Memory B cell (primary cell): ENCODE measurements around the gene UBE2S.
A peak's percentile ranks its signal among the peaks of the same experiment; 100 is the strongest.

Source experiments
- ATAC-seq: fragments of 150-1000 bp; cut with Tn5 transposase; 2 replicates; pipeline ENCODE4 v1.10.0; 2021; ENCODE audit warnings: low read depth, mild to moderate bottlenecking, moderate library complexity
- DNase-seq, 2 donors: peaks; one replicate each; pipeline ENCODE4 v3.0.0; 2022; ENCODE audit warnings: low spot score in 2 of 2
- H3K27ac Mint-ChIP-seq: one replicate; pipeline ENCODE4 v1.8.0; 2022; ENCODE audit warnings: mild to moderate bottlenecking, moderate library complexity, mixed read lengths
- H3K27me3 Mint-ChIP-seq: one replicate; pipeline ENCODE4 v1.8.0; 2022; ENCODE audit warnings: mixed read lengths
- H3K36me3 Mint-ChIP-seq: one replicate; pipeline ENCODE4 v1.8.0; 2022; ENCODE audit warnings: mild to moderate bottlenecking, mixed read lengths
- H3K4me1 Mint-ChIP-seq: one replicate; pipeline ENCODE4 v1.8.0; 2022; ENCODE audit warnings: mixed read lengths
- H3K4me3 Mint-ChIP-seq: one replicate; pipeline ENCODE4 v1.8.0; 2022; ENCODE audit warnings: mild to moderate bottlenecking, moderate library complexity, mixed read lengths
- H3K9me3 Mint-ChIP-seq: one replicate; pipeline ENCODE4 v1.8.0; 2022; ENCODE audit warnings: mixed read lengths

Gene UBE2S

DNA sequence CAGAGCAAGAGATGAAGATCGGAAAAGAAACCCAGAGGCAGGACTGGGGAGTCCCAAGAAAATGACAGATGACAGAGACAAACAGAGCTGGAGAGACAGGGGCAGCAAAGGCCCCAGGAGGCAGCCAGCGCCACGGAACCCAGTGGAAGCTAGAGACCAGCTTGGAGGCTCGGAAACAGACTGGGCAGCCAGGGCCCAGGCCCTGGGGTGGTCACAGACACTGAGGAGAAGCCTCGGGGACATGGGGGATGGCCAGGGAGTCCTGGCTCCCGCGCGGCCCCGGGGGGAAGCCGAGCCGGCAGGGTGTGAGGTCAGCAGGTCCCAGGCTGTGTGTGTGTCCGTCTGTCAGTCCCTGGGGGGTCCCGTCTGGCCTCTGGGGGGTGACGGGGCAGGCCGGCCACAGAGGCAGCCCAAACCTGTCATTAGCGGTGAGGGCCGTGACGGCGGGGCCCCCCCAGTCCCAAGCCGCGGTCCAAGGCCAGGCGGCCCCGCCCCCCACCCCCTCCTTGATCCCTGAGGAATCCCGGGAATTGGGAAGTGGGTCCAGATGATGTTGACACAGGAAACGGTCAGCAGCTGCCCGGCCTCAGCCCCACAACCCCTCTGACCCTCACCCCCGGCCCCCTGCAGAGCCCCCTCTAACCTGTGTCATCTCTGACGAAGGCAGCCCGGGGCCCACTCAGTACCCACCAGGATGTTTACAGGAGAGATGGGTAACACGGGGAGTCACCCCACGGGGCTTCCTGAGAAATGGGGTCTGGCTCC lies 33.4 kb downstream of the UBE2S start:
- peaks cover 36% of the 10 kb centered on the region for H3K27me3 Mint-ChIP-seq
- no peak overlapping the region for H3K27ac Mint-ChIP-seq

DNA sequence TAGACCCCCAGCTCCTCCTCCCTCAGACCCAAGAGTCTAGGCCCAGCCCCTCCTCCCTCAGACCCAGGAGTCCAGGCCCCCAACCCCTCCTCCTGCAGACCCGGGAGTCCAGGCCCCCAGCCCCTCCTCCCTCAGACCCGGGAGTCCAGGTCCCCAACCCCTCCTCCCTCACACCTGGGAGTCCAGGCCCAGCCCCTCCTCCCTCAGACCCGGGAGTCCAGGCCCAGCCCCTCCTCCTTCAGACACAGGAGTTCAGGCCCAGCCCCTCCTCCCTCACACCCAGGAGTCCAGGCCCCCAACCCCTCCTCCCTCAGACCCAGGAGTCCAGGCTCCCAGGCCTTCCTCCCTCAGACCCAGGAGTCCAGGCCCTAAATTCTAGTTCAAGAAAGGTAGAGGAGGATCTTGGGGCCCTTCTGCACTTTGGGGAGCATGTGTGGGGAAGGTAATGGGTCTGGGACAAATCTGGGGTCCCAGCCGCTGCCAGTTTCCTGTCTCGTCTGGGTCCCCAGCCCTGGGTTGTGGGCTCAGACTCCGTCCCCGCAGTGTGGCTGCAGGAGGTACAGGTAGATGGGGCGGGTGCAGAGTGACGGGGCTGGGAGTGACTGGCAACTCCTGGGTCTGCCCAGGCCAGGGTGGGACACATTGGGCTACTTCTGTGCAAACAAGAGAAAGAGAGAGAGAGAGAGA lies 34.1 kb downstream of the UBE2S start:
- Mint-ChIP-seq H3K36me3 (peaks cover 2% of the 10 kb centered on the region), H3K9me3 (no peaks in the 10 kb centered on the region), H3K4me1 (peaks cover 14% of the 10 kb centered on the region), H3K27ac (no peak overlapping the region), H3K27me3 (peaks cover 41% of the 10 kb centered on the region), H3K4me3 (no peak overlapping the region)
- ATAC-seq = no peak
- peak in 1 of 2 donors; percentile 15 for DNase-seq

More for the DNA sequence above, 33.4 kb downstream of the UBE2S start:
- H3K4me3 Mint-ChIP-seq = no peak overlapping the region
- H3K36me3 Mint-ChIP-seq = peaks cover 2% of the 10 kb centered on the region
- H3K9me3 Mint-ChIP-seq = no peaks in the 10 kb centered on the region
- peaks cover 14% of the 10 kb centered on the region for H3K4me1 Mint-ChIP-seq
- DNase-seq (peak in 1 of 2 donors; percentile 18), ATAC-seq (no peak)

DNA sequence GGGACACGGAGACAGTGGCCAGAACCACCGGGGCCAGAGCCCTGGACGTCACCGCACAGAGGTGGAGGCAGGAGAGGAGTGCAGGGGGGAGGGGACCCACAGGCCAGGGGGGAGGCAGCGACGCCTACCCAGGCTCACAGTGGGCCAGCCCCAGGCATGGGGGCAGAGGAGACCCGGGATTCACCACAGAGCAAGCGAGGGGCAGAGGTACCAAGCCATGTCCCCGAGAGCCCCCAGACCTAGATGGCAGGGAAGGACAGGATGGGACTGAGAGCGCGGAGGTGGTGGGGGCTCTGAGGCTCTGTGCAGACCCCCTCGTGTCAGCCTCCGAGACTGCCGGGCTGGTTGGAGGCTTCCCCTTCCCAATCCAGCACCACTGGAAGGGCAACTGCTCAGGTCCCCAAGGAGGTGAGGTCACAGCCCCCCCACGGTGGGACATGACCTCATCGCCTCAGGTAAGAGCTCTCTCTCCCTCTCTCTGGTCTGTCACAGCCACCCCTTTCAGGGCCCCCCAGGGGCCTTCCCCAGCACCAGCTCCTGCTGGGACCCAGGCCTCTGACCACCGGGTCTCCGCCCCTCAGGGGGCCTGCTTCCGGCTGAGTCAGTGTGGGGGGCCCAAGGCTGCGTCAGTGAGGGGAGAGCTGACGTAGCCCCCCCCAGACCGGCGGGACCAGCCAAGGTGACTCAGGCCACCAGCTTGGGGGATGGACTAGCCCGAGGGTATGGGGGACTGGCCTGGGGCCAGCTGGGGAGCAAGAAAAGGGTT lies 35.1 kb downstream of the UBE2S start:
- no peak overlapping the region for H3K27ac Mint-ChIP-seq
- H3K27me3 Mint-ChIP-seq = peaks cover 41% of the 10 kb centered on the region
- peaks cover 14% of the 10 kb centered on the region for H3K4me1 Mint-ChIP-seq
- no peak overlapping the region for H3K4me3 Mint-ChIP-seq
- DNase-seq (no peak), ATAC-seq (no peak)
- H3K9me3 Mint-ChIP-seq = no peaks in the 10 kb centered on the region
- H3K36me3 Mint-ChIP-seq = peaks cover 2% of the 10 kb centered on the region

DNA sequence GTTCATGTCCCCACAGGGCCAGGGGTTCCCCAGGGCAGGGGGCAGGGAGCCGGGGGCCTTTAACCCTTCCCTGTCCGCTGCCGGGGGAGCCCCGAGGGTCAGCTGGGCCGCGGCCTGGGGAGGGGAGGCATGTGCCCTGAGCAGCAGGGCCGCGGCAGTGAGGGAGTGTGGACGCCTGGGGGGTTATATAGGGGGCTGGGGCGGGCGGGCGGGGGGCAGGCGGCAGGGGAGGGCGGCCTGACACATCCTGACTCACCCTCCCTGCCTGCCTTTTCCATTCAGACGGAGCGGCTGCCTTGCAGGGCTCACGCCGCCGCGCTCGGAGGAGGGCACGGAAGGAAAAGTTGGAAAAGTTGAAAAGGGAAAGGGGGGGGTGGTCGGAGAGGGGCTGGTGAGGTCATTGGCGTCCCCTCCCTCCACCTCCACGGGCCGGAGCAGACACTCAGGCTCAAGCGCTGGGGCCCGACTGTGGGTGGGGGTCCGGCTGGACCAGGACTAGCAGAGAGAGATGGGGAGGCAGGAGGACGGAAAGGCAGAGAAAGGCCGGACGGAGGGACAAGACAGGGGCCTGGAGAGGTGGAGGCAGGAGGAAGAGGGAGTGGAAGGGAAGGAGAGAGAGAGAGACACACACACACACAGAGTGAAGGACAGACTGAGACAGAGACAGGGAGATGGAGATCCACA lies 37.1 kb downstream of the UBE2S start, which contains the start of gene IL11:
Gene IL11 (minus strand): TSS at position 159 of the 684 bp plus-strand sequence. CDS start 153 bp downstream, at position 6.
- H3K4me1 Mint-ChIP-seq = peaks cover 14% of the 10 kb centered on the region

DNA sequence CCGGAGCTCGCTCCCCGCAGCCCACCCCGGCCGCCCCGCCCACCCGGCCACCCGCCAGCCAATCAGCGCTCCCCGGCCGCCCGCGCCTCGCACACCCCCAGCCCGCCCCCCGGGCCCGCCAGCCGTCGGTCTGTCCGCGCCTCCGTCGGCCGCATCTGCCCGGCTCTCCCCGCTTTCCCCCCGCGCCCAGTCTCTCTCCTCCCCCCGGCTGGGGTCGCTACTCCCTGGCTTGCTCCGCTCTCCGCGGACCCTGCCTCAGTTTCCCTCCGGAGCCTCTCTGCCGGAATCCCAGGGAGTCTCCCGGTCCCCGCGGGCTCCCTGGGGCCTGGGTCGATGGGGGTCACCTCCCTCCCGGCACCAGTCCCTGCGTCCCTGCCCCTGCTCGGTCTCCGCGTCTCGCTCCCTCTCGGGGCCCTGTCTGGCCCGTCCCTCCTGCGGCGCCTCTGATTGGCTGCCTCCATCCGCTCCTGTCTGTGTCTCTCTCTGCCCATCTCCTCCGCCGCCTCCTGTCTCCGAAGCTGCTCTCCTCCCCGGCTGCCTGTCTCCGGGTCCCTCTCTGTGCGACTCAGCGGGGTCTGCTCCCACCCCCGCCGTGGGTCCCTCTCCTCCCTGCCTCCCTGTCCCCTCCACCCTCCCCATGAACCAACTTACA lies 37.8 kb downstream of the UBE2S start:
- Mint-ChIP-seq H3K4me3 (peak overlapping the region; percentile 85), H3K4me1 (peaks cover 14% of the 10 kb centered on the region), H3K36me3 (peaks cover 2% of the 10 kb centered on the region), H3K9me3 (no peaks in the 10 kb centered on the region), H3K27me3 (peaks cover 36% of the 10 kb centered on the region), H3K27ac (no peak overlapping the region)
- DNase-seq (no peak), ATAC-seq (peak; percentile 47)

More for the DNA sequence above, 37.1 kb downstream of the UBE2S start, which contains the start of gene IL11:
- Mint-ChIP-seq H3K27me3 (peaks cover 38% of the 10 kb centered on the region), H3K4me3 (peak within 1 kb of the TSS; percentile 85), H3K9me3 (no peaks in the 10 kb centered on the region), H3K27ac (no peak within 1 kb of the TSS), H3K36me3 (peaks cover 2% of the 10 kb centered on the region)
- DNase-seq (no peak), ATAC-seq (no peak)

DNA sequence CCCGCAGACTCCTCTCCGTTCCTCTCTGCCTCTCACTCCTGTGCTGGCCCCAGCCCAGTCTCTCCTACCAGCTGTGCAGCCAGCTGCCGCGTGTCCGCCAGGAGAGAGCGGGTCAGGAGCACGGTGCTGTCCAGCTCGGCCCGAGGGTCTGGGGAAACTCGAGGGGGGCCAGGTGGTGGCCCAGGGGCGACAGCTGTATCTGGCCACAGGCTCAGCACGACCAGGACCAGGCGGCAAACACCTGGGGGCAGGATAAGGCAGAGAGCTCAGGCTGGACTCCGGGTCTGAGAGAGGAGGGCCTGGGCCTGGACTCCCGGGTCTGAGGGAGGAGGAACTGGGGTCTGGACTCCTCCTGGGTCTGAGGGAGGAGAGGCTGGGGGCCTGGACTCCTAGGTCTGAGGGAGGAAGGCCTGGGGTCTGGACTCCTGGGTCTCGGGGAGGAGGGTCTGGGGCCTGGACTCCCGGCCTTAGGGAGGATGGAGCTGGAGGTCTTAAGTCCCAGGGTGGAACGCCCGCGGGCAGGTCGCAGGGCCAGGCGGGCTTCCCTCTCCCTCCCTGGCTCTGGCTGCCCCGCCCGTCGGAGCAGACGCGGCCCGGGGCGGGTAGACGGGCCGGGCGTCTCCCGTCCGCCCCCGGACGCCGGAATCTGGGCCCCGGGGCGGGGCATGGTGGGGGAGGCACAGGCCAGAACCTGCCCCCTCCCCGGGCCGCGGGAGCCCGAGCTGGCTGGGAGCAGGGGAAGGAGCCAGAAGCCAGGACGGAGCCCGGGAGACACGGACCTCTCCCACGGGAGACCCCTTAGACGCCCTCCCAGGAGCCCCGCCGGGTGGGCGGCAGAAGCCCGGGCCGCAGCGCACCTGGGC lies 38.7 kb downstream of the UBE2S start:
- Mint-ChIP-seq H3K27me3 (peaks cover 36% of the 10 kb centered on the region), H3K4me3 (no peak overlapping the region), H3K4me1 (peaks cover 14% of the 10 kb centered on the region), H3K27ac (no peak overlapping the region), H3K9me3 (no peaks in the 10 kb centered on the region), H3K36me3 (peaks cover 2% of the 10 kb centered on the region)
- ATAC-seq (peak; percentile 48), DNase-seq (no peak)

DNA sequence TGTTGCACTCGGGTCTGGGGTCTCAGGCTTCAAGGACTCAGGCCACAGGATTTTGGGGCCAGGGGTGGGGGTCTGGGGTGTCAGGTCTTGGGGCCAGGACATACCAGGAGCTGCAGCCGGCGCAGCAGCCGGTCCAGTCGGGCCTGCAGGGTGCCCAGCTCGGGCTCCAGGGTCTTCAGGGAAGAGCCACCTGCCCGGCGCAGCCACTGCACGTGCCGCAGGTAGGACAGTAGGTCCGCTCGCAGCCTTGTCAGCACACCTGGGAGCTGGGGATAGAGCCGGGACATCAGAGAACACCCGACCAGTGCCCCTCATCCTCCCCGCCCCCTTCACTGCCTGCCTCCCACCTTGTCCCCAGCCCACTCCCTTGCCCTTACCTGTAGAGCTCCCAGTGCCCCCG lies 39.5 kb downstream of the UBE2S start:
- Mint-ChIP-seq H3K27ac (no peak overlapping the region), H3K4me3 (no peak overlapping the region), H3K27me3 (peaks cover 30% of the 10 kb centered on the region), H3K4me1 (peaks cover 10% of the 10 kb centered on the region), H3K36me3 (peaks cover 2% of the 10 kb centered on the region), H3K9me3 (no peaks in the 10 kb centered on the region)
- DNase-seq (no peak), ATAC-seq (no peak)

DNA sequence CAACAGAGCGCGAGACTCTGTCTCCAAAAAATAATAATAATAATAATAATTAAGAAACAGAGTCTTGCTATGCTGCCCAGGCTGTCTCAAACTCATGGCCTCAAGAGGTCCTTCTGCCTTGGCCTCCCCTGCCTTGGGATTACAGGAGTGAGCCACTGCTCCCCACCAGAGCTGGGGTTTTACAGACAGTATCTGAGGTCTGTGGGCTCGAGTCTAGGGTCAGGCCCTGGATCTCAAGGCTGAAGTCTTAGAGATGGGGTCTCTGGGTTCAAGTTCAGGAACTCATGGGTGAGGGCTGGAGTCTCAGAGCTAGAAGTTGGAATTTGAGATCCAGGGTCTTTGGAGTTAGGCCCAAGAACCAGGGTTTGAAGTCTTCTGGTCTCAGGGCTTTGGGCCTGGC lies 40.8 kb downstream of the UBE2S start:
- no peak overlapping the region for H3K4me3 Mint-ChIP-seq
- H3K36me3 Mint-ChIP-seq = peaks cover 2% of the 10 kb centered on the region
- H3K9me3 Mint-ChIP-seq = no peaks in the 10 kb centered on the region
- DNase-seq (no peak), ATAC-seq (no peak)
- H3K27me3 Mint-ChIP-seq = peaks cover 24% of the 10 kb centered on the region
- H3K27ac Mint-ChIP-seq = no peak overlapping the region
- peaks cover 7% of the 10 kb centered on the region for H3K4me1 Mint-ChIP-seq

DNA sequence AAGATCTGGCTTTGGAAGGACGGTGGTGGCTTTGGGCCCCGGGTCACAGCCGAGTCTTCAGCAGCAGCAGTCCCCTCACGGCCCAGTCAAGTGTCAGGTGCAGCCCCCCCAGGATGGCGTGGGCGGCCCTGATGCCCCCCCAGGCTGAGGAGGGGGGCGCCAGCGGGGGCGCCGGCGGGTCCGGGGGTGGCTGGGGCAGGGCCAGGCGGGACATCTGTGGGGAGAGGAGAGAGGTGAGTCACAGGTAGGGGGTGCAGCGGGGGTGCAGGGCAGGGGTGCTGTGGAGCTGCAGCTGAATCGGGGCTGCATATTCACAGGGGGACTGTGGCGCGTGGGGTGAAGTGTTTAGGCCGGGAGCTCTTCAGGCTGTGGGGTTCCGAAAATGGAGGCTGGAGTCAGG lies 41.6 kb downstream of the UBE2S start:
- H3K27me3 Mint-ChIP-seq = peaks cover 22% of the 10 kb centered on the region
- ATAC-seq (no peak), DNase-seq (no peak)
- no peaks in the 10 kb centered on the region for H3K9me3 Mint-ChIP-seq
- no peak overlapping the region for H3K27ac Mint-ChIP-seq
- H3K36me3 Mint-ChIP-seq = peaks cover 2% of the 10 kb centered on the region
- peaks cover 6% of the 10 kb centered on the region for H3K4me1 Mint-ChIP-seq
- no peak overlapping the region for H3K4me3 Mint-ChIP-seq

DNA sequence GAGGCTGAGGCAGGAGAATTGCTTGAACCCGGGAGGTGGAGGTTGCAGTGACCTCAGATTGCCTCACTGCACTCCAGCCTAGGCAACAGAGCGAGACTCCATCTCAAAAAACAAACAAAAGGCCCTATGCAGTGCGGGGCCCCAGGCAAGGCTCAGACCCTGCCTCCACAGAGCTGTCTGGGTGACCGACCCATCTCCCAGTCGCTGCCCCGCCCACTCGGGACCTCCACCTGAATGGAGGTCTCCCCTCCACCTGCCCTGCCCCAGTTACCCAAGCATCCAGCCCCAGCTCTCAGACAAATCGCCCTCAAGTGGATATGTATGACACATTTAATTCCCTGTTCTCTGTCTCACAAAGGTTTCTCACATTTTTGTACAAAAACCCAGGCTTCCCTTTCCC lies 42.3 kb downstream of the UBE2S start:
- peaks cover 2% of the 10 kb centered on the region for H3K36me3 Mint-ChIP-seq
- H3K27ac Mint-ChIP-seq = no peak overlapping the region
- H3K27me3 Mint-ChIP-seq = peaks cover 18% of the 10 kb centered on the region
- no peaks in the 10 kb centered on the region for H3K9me3 Mint-ChIP-seq
- H3K4me3 Mint-ChIP-seq = no peak overlapping the region
- DNase-seq (no peak), ATAC-seq (no peak)
- peaks cover 3% of the 10 kb centered on the region for H3K4me1 Mint-ChIP-seq

DNA sequence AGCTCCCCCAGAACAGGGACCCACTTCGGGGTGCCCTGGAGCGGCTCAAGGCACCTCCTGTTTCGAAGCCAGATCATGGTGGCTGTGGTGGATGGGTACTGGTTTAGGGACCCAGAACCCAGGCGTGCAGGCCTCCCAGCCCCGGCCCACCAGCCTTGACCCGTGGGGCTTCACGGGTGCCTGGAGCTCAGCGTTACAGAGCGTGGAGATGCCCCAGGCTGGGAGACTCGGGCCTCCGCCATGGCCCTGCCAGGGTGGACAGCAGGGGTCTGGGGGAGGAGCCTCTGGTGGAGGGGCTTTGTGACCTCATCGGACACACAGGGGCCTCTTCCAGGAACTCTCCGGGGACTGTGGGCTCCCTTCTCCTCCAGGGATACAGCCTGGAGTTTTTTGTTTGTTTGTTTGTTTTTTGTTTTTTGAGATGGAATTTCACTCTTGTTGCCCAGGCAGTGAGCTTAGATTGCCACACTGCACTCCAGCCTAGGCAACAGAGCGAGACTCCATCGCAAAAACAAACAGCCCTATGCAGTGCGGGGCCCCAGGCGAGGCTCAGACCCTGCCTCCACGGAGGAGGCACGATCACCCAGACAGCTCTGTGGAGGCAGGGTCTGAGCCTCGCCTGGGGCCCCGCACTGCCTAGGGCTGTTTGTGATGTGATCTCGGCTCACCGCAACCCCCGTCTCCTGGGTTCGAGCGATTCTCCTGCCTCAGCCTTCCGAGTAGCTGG lies 44.4 kb downstream of the UBE2S start, which contains the start of gene GARIN5B:
Gene GARIN5B (minus strand): TSS at position 271 of the 727 bp plus-strand sequence. CDS start 194 bp downstream, at position 77.
- ATAC-seq (no peak), DNase-seq (no peak)
- no peak within 1 kb of the TSS for H3K4me3 Mint-ChIP-seq
- peaks cover 14% of the 10 kb centered on the region for H3K27me3 Mint-ChIP-seq
- no peaks in the 10 kb centered on the region for H3K4me1 Mint-ChIP-seq
- no peak within 1 kb of the TSS for H3K27ac Mint-ChIP-seq
- H3K9me3 Mint-ChIP-seq = no peaks in the 10 kb centered on the region
- H3K36me3 Mint-ChIP-seq = no peaks in the 10 kb centered on the region
